Measurements from ENCODE around the gene TAF12. TPM values are rescaled to one million over a fixed set of nuclear protein-coding genes. Genes with fewer than 3 reads are reported as not detected.
"Not testable (repeated sequence)": the region's sequence is repeated elsewhere in the genome, so short reads cannot be mapped to it uniquely, and the experiment has no call there.

The TAF12 gene, protein sequence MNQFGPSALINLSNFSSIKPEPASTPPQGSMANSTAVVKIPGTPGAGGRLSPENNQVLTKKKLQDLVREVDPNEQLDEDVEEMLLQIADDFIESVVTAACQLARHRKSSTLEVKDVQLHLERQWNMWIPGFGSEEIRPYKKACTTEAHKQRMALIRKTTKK
- total RNA-seq, result 27.7 TPM
- long read RNA-seq, transcript TAF12-202 (6 exons, 1,334 nt), result major isoform, 5 of 12 reads
- long read RNA-seq, partial matches to known transcripts, result 0 of 12 reads
- long read RNA-seq, other reads (novel, unspliced or antisense), result 7 of 12 reads

DNA sequence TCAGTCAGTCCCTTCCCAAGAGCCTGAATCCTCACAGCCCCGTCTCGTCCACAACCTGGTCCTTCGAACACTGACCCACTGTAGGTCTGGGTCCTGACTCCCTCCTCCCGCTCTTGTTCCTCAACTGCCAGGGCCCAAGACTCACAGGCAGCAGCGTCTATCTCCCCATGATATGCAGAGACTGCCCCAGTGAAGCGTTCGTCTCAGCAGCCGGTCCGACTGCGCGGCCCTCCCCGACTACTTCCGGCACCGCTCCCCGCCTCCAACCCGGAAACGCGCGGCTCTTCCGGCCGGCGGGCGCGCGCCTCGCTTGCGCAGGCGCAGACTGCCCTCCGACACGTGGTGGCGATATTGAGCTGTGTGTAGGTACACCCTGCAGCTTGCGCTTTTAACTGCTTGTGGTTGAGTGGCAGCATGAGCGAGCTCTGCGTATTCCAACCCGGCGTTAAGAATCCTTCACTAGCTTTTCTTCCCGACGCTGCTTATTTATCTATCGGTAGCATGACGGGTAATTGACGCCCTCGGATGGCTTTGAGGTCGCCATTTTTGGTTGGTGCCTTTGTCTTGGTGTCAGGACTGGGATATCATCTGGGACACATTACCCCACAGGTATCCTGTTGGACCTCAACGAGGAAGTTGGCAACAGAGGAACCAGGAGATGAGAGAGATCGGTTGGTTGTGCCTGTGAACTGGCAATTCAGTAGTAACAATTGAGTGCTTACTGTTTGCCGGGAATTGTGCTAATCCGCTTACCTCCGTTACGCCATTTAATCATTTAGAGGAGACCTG, at the start of gene TAF12:
Gene TAF12 (minus strand): TSS at position 221 of the 789 bp plus-strand sequence. CDS start 20,986 bp downstream, outside the sequence.
- peak; percentile 96 for DNase-seq (ENCODE audit: missing footprints)
- ATAC-seq, result peak; percentile 97
- intact Hi-C loops (cut with DNase I), result loop anchor here (1.0 to 2.0 kb wide), 2 partner anchors 62 to 93 kb away; partner anchors contain the start of gene YTHDF2

DNA sequence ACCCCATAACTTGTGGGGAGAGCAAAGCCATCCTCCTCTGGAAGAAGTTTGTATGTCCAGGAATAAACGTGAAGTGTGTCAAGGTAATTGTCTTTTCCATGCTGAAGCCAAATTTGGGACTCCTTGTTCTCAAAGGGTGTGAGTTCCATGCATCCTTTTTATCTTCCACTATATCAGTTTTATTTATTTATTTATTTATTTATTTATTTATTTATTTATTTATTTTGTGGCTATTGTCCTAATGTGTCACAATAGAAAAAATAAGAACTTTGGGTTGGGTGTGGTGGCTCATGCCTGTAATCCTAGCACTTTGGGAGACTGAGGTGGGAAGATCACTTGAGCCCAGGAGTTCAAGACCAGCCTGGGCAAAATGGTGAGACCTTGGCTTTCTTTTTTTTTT, 48.8 kb upstream of the TAF12 start:
- intact Hi-C loops (cut with DNase I); DNase-seq (ENCODE audit: missing footprints); ATAC-seq: not testable (repeated sequence)

- intact Hi-C loops (cut with DNase I), result no loop called here
- no peak for ATAC-seq
Measured at GRCh38 chr1:28684937-28685336, 42.1 kb upstream of the TAF12 start.

DNA sequence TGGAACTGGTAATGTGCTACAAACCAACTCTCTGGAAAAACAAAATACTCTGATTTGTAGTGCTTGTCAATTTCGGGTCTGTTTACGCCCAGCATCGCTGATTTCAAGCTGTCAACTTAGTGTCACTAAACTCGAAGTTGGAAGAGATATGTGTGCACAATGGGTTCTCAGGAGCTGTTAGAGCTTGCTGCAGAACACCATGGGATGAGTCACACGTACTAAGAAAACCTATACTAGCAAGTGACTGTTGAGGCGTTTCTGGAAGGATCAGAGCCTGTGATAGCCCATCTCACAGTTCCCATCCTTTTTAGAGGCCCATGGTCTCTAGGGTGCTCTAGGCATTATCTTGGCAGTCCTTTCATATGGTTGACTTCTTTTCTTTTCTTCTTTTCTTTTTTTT, 40.0 kb upstream of the TAF12 start:
- no peak for ATAC-seq
- DNase-seq (ENCODE audit: missing footprints), result no peak
- intact Hi-C loops (cut with DNase I), result no loop called here

More at GRCh38 chr1:28684937-28685336, 42.1 kb upstream of the TAF12 start:
- DNase-seq (ENCODE audit: missing footprints), result no peak

- intact Hi-C loops (cut with DNase I), result no loop called here
- no peak for ATAC-seq
Measured at GRCh38 chr1:28680151-28680550, 37.3 kb upstream of the TAF12 start.

DNA sequence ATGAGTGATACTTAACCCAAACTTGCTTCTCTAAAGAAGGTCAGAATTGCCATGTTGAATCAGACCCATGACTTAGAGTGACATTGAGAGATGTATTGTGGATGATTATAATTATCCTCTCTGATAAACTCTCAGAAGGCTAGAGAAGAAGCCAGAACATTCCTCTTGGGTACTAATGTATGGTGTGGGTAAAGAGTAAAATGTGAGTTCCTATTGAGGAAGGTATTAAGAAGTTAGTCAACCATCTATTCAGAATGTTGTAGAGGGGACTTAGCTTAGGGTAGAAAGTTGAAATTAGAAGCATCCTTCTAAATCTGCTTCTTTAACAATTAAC, 33.0 kb upstream of the TAF12 start:
- intact Hi-C loops (cut with DNase I), result no loop called here
- DNase-seq (ENCODE audit: missing footprints) (no peak), ATAC-seq (no peak)

More at GRCh38 chr1:28680151-28680550, 37.3 kb upstream of the TAF12 start:
- no peak for DNase-seq (ENCODE audit: missing footprints)

- intact Hi-C loops (cut with DNase I); DNase-seq (ENCODE audit: missing footprints); ATAC-seq: not testable (repeated sequence)
Measured at GRCh38 chr1:28672971-28673370, 30.1 kb upstream of the TAF12 start.

DNA sequence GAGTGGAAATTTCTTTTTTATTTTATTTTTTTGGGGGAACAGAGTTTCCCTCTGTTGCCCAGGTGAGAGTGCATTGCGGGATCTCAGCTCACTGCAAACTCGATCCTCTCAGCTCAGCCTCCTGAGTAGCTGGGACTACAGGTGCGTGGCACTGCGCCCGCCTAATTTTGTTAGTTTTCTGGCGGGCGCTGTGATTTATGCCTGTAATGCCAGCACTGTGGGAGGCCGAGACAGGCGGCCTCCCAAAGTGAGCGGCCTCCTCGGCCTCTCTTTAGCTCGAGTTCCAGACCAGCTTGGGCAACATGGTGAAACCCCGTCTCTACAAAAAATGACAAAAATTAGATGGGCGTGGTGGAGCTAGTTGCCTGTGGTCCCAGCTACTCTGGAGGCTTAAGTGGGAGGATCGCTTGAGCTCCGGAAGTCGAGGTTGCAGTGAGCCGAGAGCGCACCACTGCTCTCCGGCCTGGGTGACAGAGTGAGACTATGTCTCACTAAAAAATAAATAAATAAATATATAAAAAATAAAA, 28.4 kb upstream of the TAF12 start:
- intact Hi-C loops (cut with DNase I), result no loop called here
- no peak for ATAC-seq
- no peak for DNase-seq (ENCODE audit: missing footprints)

- DNase-seq (ENCODE audit: missing footprints), result peak; percentile 79
- peak; percentile 86 for ATAC-seq
- intact Hi-C loops (cut with DNase I), result loop anchor here (2.0 to 5.0 kb wide), 2 partner anchors 20 to 68 kb away; partner anchors contain the start of genes RNU11 and YTHDF2
Measured at GRCh38 chr1:28668956-28669723, 26.3 kb upstream of the TAF12 start.

GRCh38 chr1:28668191-28668955, 25.5 kb upstream of the TAF12 start, which contains the start of gene GMEB1:
Gene GMEB1 (plus strand): TSS chr1:28668784. CDS start chr1:28683613, 14,829 bp downstream.
- ATAC-seq (peak; percentile 89), DNase-seq (ENCODE audit: missing footprints) (peak; percentile 95)
- intact Hi-C loops (cut with DNase I), result loop anchor here (2.0 to 5.0 kb wide), 2 partner anchors 20 to 69 kb away; partner anchors contain the start of genes RNU11 and YTHDF2

DNA sequence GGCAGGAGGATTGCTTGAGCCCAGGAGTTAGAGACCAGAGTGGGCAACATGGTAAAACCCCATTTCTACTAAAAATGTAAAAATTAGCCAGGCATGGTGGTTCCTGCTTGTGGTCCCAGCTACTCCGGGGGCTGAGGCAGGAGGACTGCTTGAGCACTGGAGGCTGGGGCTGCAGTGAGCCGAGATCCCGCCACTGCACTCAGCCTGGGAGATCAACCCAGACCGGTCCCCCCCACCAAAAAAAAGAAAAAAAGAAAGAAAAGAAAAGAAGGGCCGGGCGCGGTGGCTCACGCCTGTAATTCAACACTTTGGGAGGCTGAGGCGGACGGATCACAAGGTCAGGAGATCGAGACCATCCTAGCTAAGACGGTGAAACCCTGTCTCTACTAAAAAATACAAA, 23.9 kb upstream of the TAF12 start:
- intact Hi-C loops (cut with DNase I), result loop anchor here (5.0 kb wide), 1 partner anchor 70 kb away; the partner anchor contains the start of gene YTHDF2
- DNase-seq (ENCODE audit: missing footprints) (no peak), ATAC-seq (no peak)

- DNase-seq (ENCODE audit: missing footprints), result no peak
- no peak for ATAC-seq
- intact Hi-C loops (cut with DNase I), result no loop called here
Measured at GRCh38 chr1:28663871-28664470, 21.1 kb upstream of the TAF12 start.

GRCh38 chr1:28656335-28656734, 13.5 kb upstream of the TAF12 start:
- intact Hi-C loops (cut with DNase I), result no loop called here
- ATAC-seq (no peak), DNase-seq (ENCODE audit: missing footprints) (no peak)

DNA sequence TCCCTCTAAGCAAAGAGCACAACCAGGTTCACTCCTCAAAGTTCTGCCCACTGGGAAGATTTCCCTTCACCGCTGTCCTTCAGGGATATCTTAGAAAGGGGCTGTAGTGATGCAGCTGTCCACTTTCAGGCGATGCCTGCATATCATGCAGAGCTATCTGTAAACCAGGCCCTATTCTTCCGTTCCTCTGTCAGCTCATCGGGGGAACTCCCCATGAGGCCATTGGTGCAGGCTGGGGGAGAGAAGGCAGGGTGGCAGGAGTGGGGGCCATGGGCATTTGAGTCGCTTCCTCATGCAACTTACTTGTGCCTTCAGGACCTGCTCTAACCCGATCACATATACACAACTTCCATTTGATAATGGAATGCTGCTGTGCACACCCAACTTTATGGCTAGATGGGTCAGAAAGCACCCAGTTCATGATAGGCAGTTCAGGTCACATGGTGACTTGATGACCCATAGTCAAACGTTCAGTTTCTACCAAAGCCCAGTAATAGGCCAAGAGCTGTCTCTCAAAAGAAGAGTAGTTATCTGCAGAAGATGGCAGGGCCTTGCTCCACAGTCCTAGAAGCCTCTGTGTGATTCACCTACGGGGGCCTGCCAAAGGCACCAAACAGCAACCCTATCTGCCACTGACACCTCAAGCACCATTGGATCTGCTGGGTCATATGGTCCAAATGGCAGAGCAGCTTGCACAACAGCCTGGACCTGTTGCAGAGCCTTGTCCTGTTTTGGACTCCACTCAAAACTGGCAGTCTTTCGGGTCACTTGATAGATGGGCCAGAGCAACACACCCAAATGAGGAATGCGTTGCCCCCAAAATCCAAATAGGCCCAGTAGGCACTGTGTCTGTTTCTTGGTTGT, 12.8 kb upstream of the TAF12 start:
- DNase-seq (ENCODE audit: missing footprints); ATAC-seq; intact Hi-C loops (cut with DNase I): not testable (repeated sequence)

DNA sequence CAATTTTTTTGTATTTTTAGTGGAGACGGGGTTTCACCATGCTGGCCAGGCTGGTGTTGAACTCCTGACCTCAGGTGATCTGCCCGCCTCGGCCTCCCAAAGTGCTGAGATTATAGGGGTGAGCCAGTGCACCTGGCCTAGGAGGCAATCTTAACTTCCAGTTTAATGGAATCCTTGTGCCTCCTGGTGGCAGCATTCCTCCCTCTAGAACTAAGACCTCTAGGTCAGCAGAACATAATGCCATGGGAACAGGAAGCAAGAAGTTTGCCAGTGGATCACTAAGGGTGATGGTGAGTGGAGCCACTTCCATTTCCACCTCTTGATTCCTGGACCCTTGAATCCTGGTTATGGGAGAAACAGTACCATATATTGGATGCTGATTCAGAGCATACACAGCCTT, 11.0 kb upstream of the TAF12 start:
- ATAC-seq; DNase-seq (ENCODE audit: missing footprints); intact Hi-C loops (cut with DNase I): not testable (repeated sequence)

DNA sequence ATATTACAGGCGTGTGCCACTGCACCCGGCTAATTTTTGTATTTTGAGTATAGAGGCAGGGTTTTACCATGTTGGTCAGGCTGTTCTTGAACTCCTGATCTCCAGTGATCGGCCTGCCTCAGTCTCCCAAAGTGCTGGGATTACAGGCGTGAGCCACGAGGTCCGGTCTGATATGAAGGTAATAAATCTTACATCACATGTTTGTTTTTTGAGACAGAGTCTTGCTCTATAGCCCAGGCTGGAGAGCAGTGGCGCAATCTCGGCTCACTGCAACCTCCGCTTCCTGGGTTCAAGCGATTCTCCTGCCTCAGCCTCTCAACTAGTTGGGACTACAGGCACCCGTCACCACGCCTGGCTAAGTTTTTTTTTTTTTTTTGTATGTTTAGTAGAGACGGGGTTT, 10.2 kb upstream of the TAF12 start:
- intact Hi-C loops (cut with DNase I), result not testable (repeated sequence)

More for the DNA sequence above, 10.2 kb upstream of the TAF12 start:
- not testable (repeated sequence) for DNase-seq (ENCODE audit: missing footprints); ATAC-seq
